ENCODE results near the gene CCDC97. TPM values are rescaled to one million over a fixed set of nuclear protein-coding genes. Genes with fewer than 3 reads are reported as not detected.

The CCDC97 gene
- total RNA-seq, 1 donor from 2014 or later = 30.4 TPM

- H3K27me3 Mint-ChIP-seq = no peaks in the 10 kb centered on the region
- intact Hi-C loops (cut with micrococcal nuclease) = no loop called here
- peaks cover 70% of the 10 kb centered on the region for H3K36me3 Mint-ChIP-seq (ENCODE audit: low read depth)
- H3K9me3 Mint-ChIP-seq = no peaks in the 10 kb centered on the region
- peak overlapping the region; percentile 98 for H3K27ac Mint-ChIP-seq
- no peak for DNase-seq
- H3K4me1 Mint-ChIP-seq = peaks cover 86% of the 10 kb centered on the region
- peak overlapping the region; percentile 38 for H3K4me3 Mint-ChIP-seq
Measured at GRCh38 chr19:41304706-41305483, 5.1 kb upstream of the CCDC97 start.

- Mint-ChIP-seq H3K9me3 (no peaks in the 10 kb centered on the region), H3K36me3 (ENCODE audit: low read depth) (peaks cover 62% of the 10 kb centered on the region), H3K27me3 (no peaks in the 10 kb centered on the region), H3K27ac (peak overlapping the region; percentile 98), H3K4me1 (peaks cover 84% of the 10 kb centered on the region), H3K4me3 (peak overlapping the region; percentile 67)
- intact Hi-C loops (cut with micrococcal nuclease) = no loop called here
- DNase-seq = peak; percentile 69
Measured at GRCh38 chr19:41305927-41306793, 3.8 kb upstream of the CCDC97 start.

GRCh38 chr19:41307090-41307875, 2.7 kb upstream of the CCDC97 start:
- Mint-ChIP-seq H3K9me3 (no peaks in the 10 kb centered on the region), H3K36me3 (ENCODE audit: low read depth) (peaks cover 58% of the 10 kb centered on the region), H3K27me3 (no peaks in the 10 kb centered on the region)

GRCh38 chr19:41307954-41308449, 2.0 kb upstream of the CCDC97 start:
- H3K9me3 Mint-ChIP-seq = no peaks in the 10 kb centered on the region
- DNase-seq = peak; percentile 71
- peak overlapping the region; percentile 99 for H3K4me3 Mint-ChIP-seq
- H3K27ac Mint-ChIP-seq = peak overlapping the region; percentile 98
- H3K27me3 Mint-ChIP-seq = no peaks in the 10 kb centered on the region
- H3K36me3 Mint-ChIP-seq (ENCODE audit: low read depth) = peaks cover 53% of the 10 kb centered on the region
- intact Hi-C loops (cut with micrococcal nuclease) = loop anchor here (1.0 to 2.0 kb wide), 4 partner anchors 45 to 181 kb away; partner anchors contain the start of gene TGFB1
- peaks cover 75% of the 10 kb centered on the region for H3K4me1 Mint-ChIP-seq

More at GRCh38 chr19:41307090-41307875, 2.7 kb upstream of the CCDC97 start:
- DNase-seq = peak; percentile 77
- Mint-ChIP-seq H3K27ac (peak overlapping the region; percentile 98), H3K4me3 (peak overlapping the region; percentile 67), H3K4me1 (peaks cover 80% of the 10 kb centered on the region)
- intact Hi-C loops (cut with micrococcal nuclease) = no loop called here

GRCh38 chr19:41308450-41309179, 1.4 kb upstream of the CCDC97 start:
- H3K4me1 Mint-ChIP-seq = peaks cover 75% of the 10 kb centered on the region
- intact Hi-C loops (cut with micrococcal nuclease) = loop anchor here (1.0 to 2.0 kb wide), 4 partner anchors 44 to 182 kb away; partner anchors contain the start of gene TGFB1
- no peaks in the 10 kb centered on the region for H3K27me3 Mint-ChIP-seq
- peaks cover 55% of the 10 kb centered on the region for H3K36me3 Mint-ChIP-seq (ENCODE audit: low read depth)
- H3K9me3 Mint-ChIP-seq = no peaks in the 10 kb centered on the region
- H3K27ac Mint-ChIP-seq = peak overlapping the region; percentile 98
- DNase-seq = peak; percentile 98
- peak overlapping the region; percentile 99 for H3K4me3 Mint-ChIP-seq

- no peaks in the 10 kb centered on the region for H3K27me3 Mint-ChIP-seq
- H3K27ac Mint-ChIP-seq = peak overlapping the region; percentile 98
- H3K4me3 Mint-ChIP-seq = peak overlapping the region; percentile 99
- DNase-seq = peak; percentile 75
- intact Hi-C loops (cut with micrococcal nuclease) = loop anchor here (1.0 to 2.0 kb wide), 4 partner anchors 13 to 183 kb away; partner anchors contain the start of gene TGFB1
- peaks cover 52% of the 10 kb centered on the region for H3K36me3 Mint-ChIP-seq (ENCODE audit: low read depth)
- peaks cover 68% of the 10 kb centered on the region for H3K4me1 Mint-ChIP-seq
- H3K9me3 Mint-ChIP-seq = no peaks in the 10 kb centered on the region
Measured at GRCh38 chr19:41309180-41310032, 566 bp upstream of the CCDC97 start.

- Mint-ChIP-seq H3K4me3 (peak overlapping the region; percentile 99), H3K27ac (no peak overlapping the region), H3K9me3 (no peaks in the 10 kb centered on the region), H3K27me3 (no peaks in the 10 kb centered on the region), H3K36me3 (ENCODE audit: low read depth) (peaks cover 40% of the 10 kb centered on the region), H3K4me1 (peaks cover 53% of the 10 kb centered on the region)
- intact Hi-C loops (cut with micrococcal nuclease) = loop anchor here (2.0 kb wide), 1 partner anchor 14 kb away; no protein-coding TSS in a partner anchor
- DNase-seq = peak; percentile 58
Measured at GRCh38 chr19:41311072-41311471, 1.1 kb downstream of the CCDC97 start.

- no peak for DNase-seq
- H3K27me3 Mint-ChIP-seq = no peaks in the 10 kb centered on the region
- H3K36me3 Mint-ChIP-seq (ENCODE audit: low read depth) = peaks cover 40% of the 10 kb centered on the region
- H3K27ac Mint-ChIP-seq = no peak overlapping the region
- peak overlapping the region; percentile 99 for H3K4me3 Mint-ChIP-seq
- peaks cover 48% of the 10 kb centered on the region for H3K4me1 Mint-ChIP-seq
- no peaks in the 10 kb centered on the region for H3K9me3 Mint-ChIP-seq
- intact Hi-C loops (cut with micrococcal nuclease) = loop anchor here (2.0 kb wide), 1 partner anchor 15 kb away; no protein-coding TSS in a partner anchor
Measured at GRCh38 chr19:41311613-41312012, 1.6 kb downstream of the CCDC97 start.

GRCh38 chr19:41316306-41316920, 6.4 kb downstream of the CCDC97 start:
- no peaks in the 10 kb centered on the region for H3K27me3 Mint-ChIP-seq
- peaks cover 13% of the 10 kb centered on the region for H3K4me1 Mint-ChIP-seq
- peaks cover 63% of the 10 kb centered on the region for H3K36me3 Mint-ChIP-seq (ENCODE audit: low read depth)
- H3K9me3 Mint-ChIP-seq = no peaks in the 10 kb centered on the region
- H3K27ac Mint-ChIP-seq = no peak overlapping the region
- H3K4me3 Mint-ChIP-seq = no peak overlapping the region
- DNase-seq = no peak
- intact Hi-C loops (cut with micrococcal nuclease) = no loop called here

- Mint-ChIP-seq H3K9me3 (no peaks in the 10 kb centered on the region), H3K27ac (no peak overlapping the region), H3K36me3 (ENCODE audit: low read depth) (peaks cover 65% of the 10 kb centered on the region), H3K4me3 (no peak overlapping the region), H3K27me3 (no peaks in the 10 kb centered on the region), H3K4me1 (peaks cover 15% of the 10 kb centered on the region)
- no peak for DNase-seq
- intact Hi-C loops (cut with micrococcal nuclease) = no loop called here
Measured at GRCh38 chr19:41318696-41319499, 8.9 kb downstream of the CCDC97 start.

All from activated CD4-positive, alpha-beta T cell treated with anti-CD3 and anti-CD28 coated beads, Interleukin-2, amount 10 ng/mL, durations not matched to agents 24 days and 14 days (primary cell).